ENCODE results near the gene CNKSR3.
A peak's percentile ranks its signal among the peaks of the same experiment; 100 is the strongest.

The CNKSR3 gene

GRCh38 chr6:154367839-154368695 lies 142.4 kb downstream of the CNKSR3 start:
- Mint-ChIP-seq H3K9me3 (ENCODE audit: low read depth) (no peaks in the 10 kb centered on the region), H3K4me3 (no peak overlapping the region), H3K36me3 (no peaks in the 10 kb centered on the region), H3K4me1 (ENCODE audit: low read depth) (peaks cover 1% of the 10 kb centered on the region), H3K27me3 (no peaks in the 10 kb centered on the region), H3K27ac (no peak overlapping the region)

GRCh38 chr6:154367336-154367735 lies 143.1 kb downstream of the CNKSR3 start:
- Mint-ChIP-seq H3K27ac (no peak overlapping the region), H3K9me3 (ENCODE audit: low read depth) (no peaks in the 10 kb centered on the region), H3K27me3 (no peaks in the 10 kb centered on the region), H3K4me1 (ENCODE audit: low read depth) (peaks cover 1% of the 10 kb centered on the region), H3K4me3 (no peak overlapping the region), H3K36me3 (no peaks in the 10 kb centered on the region)

- Mint-ChIP-seq H3K27ac (no peak overlapping the region), H3K4me3 (no peak overlapping the region), H3K36me3 (no peaks in the 10 kb centered on the region), H3K27me3 (no peaks in the 10 kb centered on the region), H3K9me3 (ENCODE audit: low read depth) (no peaks in the 10 kb centered on the region), H3K4me1 (ENCODE audit: low read depth) (peaks cover 11% of the 10 kb centered on the region)
Observed at GRCh38 chr6:154363821-154364220, 146.7 kb downstream of the CNKSR3 start.

GRCh38 chr6:154361476-154361875 lies 149.0 kb downstream of the CNKSR3 start:
- H3K4me3 Mint-ChIP-seq = no peak overlapping the region
- no peaks in the 10 kb centered on the region for H3K9me3 Mint-ChIP-seq (ENCODE audit: low read depth)
- no peak overlapping the region for H3K27ac Mint-ChIP-seq
- no peaks in the 10 kb centered on the region for H3K36me3 Mint-ChIP-seq
- peaks cover 16% of the 10 kb centered on the region for H3K4me1 Mint-ChIP-seq (ENCODE audit: low read depth)
- H3K27me3 Mint-ChIP-seq = no peaks in the 10 kb centered on the region

- no peak overlapping the region for H3K27ac Mint-ChIP-seq
- no peaks in the 10 kb centered on the region for H3K36me3 Mint-ChIP-seq
- H3K4me1 Mint-ChIP-seq (ENCODE audit: low read depth) = peaks cover 16% of the 10 kb centered on the region
- no peaks in the 10 kb centered on the region for H3K9me3 Mint-ChIP-seq (ENCODE audit: low read depth)
- H3K27me3 Mint-ChIP-seq = no peaks in the 10 kb centered on the region
- H3K4me3 Mint-ChIP-seq = no peak overlapping the region
Observed at GRCh38 chr6:154360476-154360875, 150.0 kb downstream of the CNKSR3 start.

GRCh38 chr6:154359679-154360078 lies 150.8 kb downstream of the CNKSR3 start:
- Mint-ChIP-seq H3K4me1 (ENCODE audit: low read depth) (peaks cover 21% of the 10 kb centered on the region), H3K36me3 (peaks cover under 1% of the 10 kb centered on the region), H3K27me3 (peaks cover under 1% of the 10 kb centered on the region), H3K4me3 (no peak overlapping the region), H3K9me3 (ENCODE audit: low read depth) (no peaks in the 10 kb centered on the region), H3K27ac (no peak overlapping the region)

GRCh38 chr6:154359161-154359574 lies 151.3 kb downstream of the CNKSR3 start:
- H3K27ac Mint-ChIP-seq = no peak overlapping the region
- H3K4me1 Mint-ChIP-seq (ENCODE audit: low read depth) = peaks cover 24% of the 10 kb centered on the region
- H3K4me3 Mint-ChIP-seq = peak overlapping the region; percentile 21

GRCh38 chr6:154358019-154358545 lies 152.4 kb downstream of the CNKSR3 start:
- peaks cover 3% of the 10 kb centered on the region for H3K36me3 Mint-ChIP-seq
- no peaks in the 10 kb centered on the region for H3K9me3 Mint-ChIP-seq (ENCODE audit: low read depth)
- no peak overlapping the region for H3K27ac Mint-ChIP-seq
- H3K4me1 Mint-ChIP-seq (ENCODE audit: low read depth) = peaks cover 24% of the 10 kb centered on the region
- H3K27me3 Mint-ChIP-seq = peaks cover 2% of the 10 kb centered on the region
- no peak overlapping the region for H3K4me3 Mint-ChIP-seq

More at GRCh38 chr6:154359161-154359574, 151.3 kb downstream of the CNKSR3 start:
- Mint-ChIP-seq H3K9me3 (ENCODE audit: low read depth) (no peaks in the 10 kb centered on the region), H3K36me3 (peaks cover 3% of the 10 kb centered on the region), H3K27me3 (peaks cover 2% of the 10 kb centered on the region)

GRCh38 chr6:154356690-154357089 lies 153.8 kb downstream of the CNKSR3 start, which contains the start of gene IPCEF1:
Gene IPCEF1 (minus strand): TSS chr6:154356803. CDS start chr6:154265947, 90,856 bp downstream.
- H3K27me3 Mint-ChIP-seq = peaks cover 3% of the 10 kb centered on the region
- no peak within 1 kb of the TSS for H3K4me3 Mint-ChIP-seq
- H3K9me3 Mint-ChIP-seq (ENCODE audit: low read depth) = no peaks in the 10 kb centered on the region
- H3K36me3 Mint-ChIP-seq = peaks cover 3% of the 10 kb centered on the region
- no peak within 1 kb of the TSS for H3K27ac Mint-ChIP-seq
- H3K4me1 Mint-ChIP-seq (ENCODE audit: low read depth) = peaks cover 30% of the 10 kb centered on the region

GRCh38 chr6:154356113-154356512 lies 154.4 kb downstream of the CNKSR3 start:
- peaks cover 30% of the 10 kb centered on the region for H3K4me1 Mint-ChIP-seq (ENCODE audit: low read depth)
- no peak overlapping the region for H3K27ac Mint-ChIP-seq
- no peak overlapping the region for H3K4me3 Mint-ChIP-seq
- H3K9me3 Mint-ChIP-seq (ENCODE audit: low read depth) = no peaks in the 10 kb centered on the region
- peaks cover 3% of the 10 kb centered on the region for H3K36me3 Mint-ChIP-seq
- H3K27me3 Mint-ChIP-seq = peaks cover 3% of the 10 kb centered on the region

- Mint-ChIP-seq H3K27me3 (peaks cover 3% of the 10 kb centered on the region), H3K4me3 (no peak overlapping the region), H3K27ac (no peak overlapping the region), H3K9me3 (ENCODE audit: low read depth) (no peaks in the 10 kb centered on the region), H3K36me3 (peaks cover 3% of the 10 kb centered on the region), H3K4me1 (ENCODE audit: low read depth) (peaks cover 24% of the 10 kb centered on the region)
Observed at GRCh38 chr6:154354265-154354777, 156.2 kb downstream of the CNKSR3 start.

GRCh38 chr6:154353626-154354025 lies 156.9 kb downstream of the CNKSR3 start:
- Mint-ChIP-seq H3K27me3 (peaks cover 3% of the 10 kb centered on the region), H3K4me3 (no peak overlapping the region), H3K9me3 (ENCODE audit: low read depth) (no peaks in the 10 kb centered on the region), H3K36me3 (peaks cover 3% of the 10 kb centered on the region), H3K27ac (no peak overlapping the region), H3K4me1 (ENCODE audit: low read depth) (peaks cover 19% of the 10 kb centered on the region)

- H3K9me3 Mint-ChIP-seq (ENCODE audit: low read depth) = no peaks in the 10 kb centered on the region
- no peak overlapping the region for H3K4me3 Mint-ChIP-seq
- H3K36me3 Mint-ChIP-seq = peaks cover 3% of the 10 kb centered on the region
- H3K27me3 Mint-ChIP-seq = peaks cover 3% of the 10 kb centered on the region
- peaks cover 16% of the 10 kb centered on the region for H3K4me1 Mint-ChIP-seq (ENCODE audit: low read depth)
- H3K27ac Mint-ChIP-seq = no peak overlapping the region
Observed at GRCh38 chr6:154352898-154353585, 157.4 kb downstream of the CNKSR3 start.

- peaks cover 3% of the 10 kb centered on the region for H3K36me3 Mint-ChIP-seq
- no peaks in the 10 kb centered on the region for H3K9me3 Mint-ChIP-seq (ENCODE audit: low read depth)
- H3K4me1 Mint-ChIP-seq (ENCODE audit: low read depth) = peaks cover 14% of the 10 kb centered on the region
- H3K4me3 Mint-ChIP-seq = no peak overlapping the region
- no peak overlapping the region for H3K27ac Mint-ChIP-seq
- peaks cover 3% of the 10 kb centered on the region for H3K27me3 Mint-ChIP-seq
Observed at GRCh38 chr6:154350293-154350692, 160.2 kb downstream of the CNKSR3 start.

- H3K9me3 Mint-ChIP-seq (ENCODE audit: low read depth) = no peaks in the 10 kb centered on the region
- H3K36me3 Mint-ChIP-seq = no peaks in the 10 kb centered on the region
- no peak overlapping the region for H3K27ac Mint-ChIP-seq
- H3K27me3 Mint-ChIP-seq = peaks cover under 1% of the 10 kb centered on the region
- no peak overlapping the region for H3K4me3 Mint-ChIP-seq
- peaks cover 5% of the 10 kb centered on the region for H3K4me1 Mint-ChIP-seq (ENCODE audit: low read depth)
Observed at GRCh38 chr6:154347981-154348380, 162.5 kb downstream of the CNKSR3 start.
